WTC11 (cell line): ENCODE data around the gene CYB5A. TPM values are rescaled to one million over a fixed set of nuclear protein-coding genes. Genes with fewer than 3 reads are reported as not detected.

ENCODE experiments used
- ATAC-seq: fragments of 200-7000 bp; cut with Tn5 transposase; 2 replicates; pipeline ENCODE4 v1.10.0; 2021; ENCODE audit warnings: mild to moderate bottlenecking, moderate library complexity
- CTCF ChIA-PET: fragments of 300-600 bp; sonication (Branson Sonifier 250); formaldehyde crosslinking; loops from one replicate; lab custom pipeline; 2021; ENCODE audit warnings: antibody characterized with exemption; lab: Charles Lee
- POLR2A ChIA-PET: fragments of 350-600 bp; sonication (Branson Sonifier 250); formaldehyde crosslinking; loops from one replicate; lab custom pipeline; 2021; ENCODE audit warnings: antibody characterized with exemption; lab: Charles Lee
- DNase-seq: peaks from one replicate; pipeline ENCODE4 v3.0.0; 2021; ENCODE audit warnings: low spot score
- H3K27ac Mint-ChIP-seq: 2 replicates; pipeline ENCODE4 v1.8.0; 2021; ENCODE audit warnings: mixed read lengths
- H3K27me3 Mint-ChIP-seq: 2 replicates; pipeline ENCODE4 v1.8.0; 2021; ENCODE audit warnings: low read depth, mild to moderate bottlenecking, moderate library complexity, mixed read lengths
- H3K36me3 Mint-ChIP-seq: 2 replicates; pipeline ENCODE4 v1.8.0; 2021; ENCODE audit warnings: mixed read lengths
- H3K4me1 Mint-ChIP-seq: 2 replicates; pipeline ENCODE4 v1.8.0; 2022; ENCODE audit warnings: mixed read lengths
- H3K4me3 Mint-ChIP-seq: 2 replicates; pipeline ENCODE4 v1.8.0; 2021; ENCODE audit warnings: mild to moderate bottlenecking, moderate library complexity, mixed read lengths
- H3K9me3 Mint-ChIP-seq: 2 replicates; pipeline ENCODE4 v1.8.0; 2021; ENCODE audit warnings: mixed read lengths
- CREM ChIP-seq: sonication (generic); formaldehyde crosslinking; IDR thresholded peaks from 2 replicates; pipeline ENCODE4 v1.8.1; 2022; ENCODE audit warnings: mild to moderate bottlenecking, missing genetic modification reagents, moderate library complexity
- E2F4 ChIP-seq: sonication (generic); formaldehyde crosslinking; IDR thresholded peaks from 2 replicates; pipeline ENCODE4 v1.8.1; 2022; ENCODE audit warnings: low read depth, mild to moderate bottlenecking, moderate library complexity, missing genetic modification reagents, borderline replicate concordance
- ELF4 ChIP-seq: sonication (generic); formaldehyde crosslinking; IDR thresholded peaks from 2 replicates; pipeline ENCODE4 v1.8.1; 2022; ENCODE audit warnings: low read depth, mild to moderate bottlenecking, moderate library complexity, missing genetic modification reagents
- ESRRA ChIP-seq: sonication (generic); formaldehyde crosslinking; IDR thresholded peaks from 2 replicates; pipeline ENCODE4 v1.8.1; 2022; ENCODE audit warnings: mild to moderate bottlenecking, missing genetic modification reagents, borderline replicate concordance
- NFATC4 ChIP-seq: fragments of 250-450 bp; sonication (Bioruptor Pico); IDR thresholded peaks from 2 replicates; pipeline ENCODE4 v1.9.0; 2021; ENCODE audit warnings: mild to moderate bottlenecking
- NR2C2 ChIP-seq: sonication (generic); formaldehyde crosslinking; IDR thresholded peaks from 2 replicates; pipeline ENCODE4 v1.8.0; 2022; ENCODE audit warnings: mild to moderate bottlenecking, missing genetic modification reagents
- NR3C1 ChIP-seq: sonication (generic); formaldehyde crosslinking; conservative IDR thresholded peaks from 2 replicates; pipeline ENCODE4 v1.8.1; 2023; ENCODE audit warnings: low read depth, mild to moderate bottlenecking, missing genetic modification reagents
- OVOL2 ChIP-seq: fragments of 250-450 bp; sonication (Bioruptor Pico); IDR thresholded peaks from 2 replicates; pipeline ENCODE4 v1.9.0; 2021; ENCODE audit warnings: mild to moderate bottlenecking, borderline replicate concordance
- PRRX2 ChIP-seq: fragments of 250-450 bp; sonication (Bioruptor Pico); IDR thresholded peaks from 2 replicates; pipeline ENCODE4 v1.8.0; 2021; ENCODE audit warnings: mild to moderate bottlenecking
- RELA ChIP-seq: sonication (generic); formaldehyde crosslinking; IDR thresholded peaks from 2 replicates; pipeline ENCODE4 v1.8.1; 2022; ENCODE audit warnings: missing genetic modification reagents, mild to moderate bottlenecking, borderline replicate concordance
- TEAD4 ChIP-seq: sonication (generic); formaldehyde crosslinking; IDR thresholded peaks from 2 replicates; pipeline ENCODE4 v1.8.0; 2022; ENCODE audit warnings: mild to moderate bottlenecking, missing genetic modification reagents
- ZBTB21 ChIP-seq: sonication (generic); formaldehyde crosslinking; IDR thresholded peaks from 2 replicates; pipeline ENCODE4 v1.8.1; 2023; ENCODE audit warnings: mild to moderate bottlenecking, missing genetic modification reagents, borderline replicate concordance
- ZNF232 ChIP-seq: sonication (generic); formaldehyde crosslinking; IDR thresholded peaks from 2 replicates; pipeline ENCODE4 v1.8.0; 2022; ENCODE audit warnings: mild to moderate bottlenecking, missing genetic modification reagents
- ZNF425 ChIP-seq: fragments of 250-450 bp; sonication (Bioruptor Pico); conservative IDR thresholded peaks from 2 replicates; pipeline ENCODE4 v1.9.0; 2021; ENCODE audit warnings: mild to moderate bottlenecking
- total RNA-seq: library from RNA; stranded (reverse); gene quantifications from 3 replicates; pipeline ENCODE4 v1.2.3, GENCODE V29; 2021
- TF ChIP-seq, protein P1 (sequence below): sonication (generic); formaldehyde crosslinking; IDR thresholded peaks from 2 replicates; pipeline ENCODE4 v1.8.1; 2023; ENCODE audit warnings: mild to moderate bottlenecking, missing genetic modification reagents
- TF ChIP-seq, protein P2 (sequence below): sonication (generic); formaldehyde crosslinking; IDR thresholded peaks from 2 replicates; pipeline ENCODE4 v1.8.1; 2023; ENCODE audit warnings: mild to moderate bottlenecking, missing genetic modification reagents, borderline replicate concordance

CYB5A gene
- total RNA-seq, 1 experiment from 2014 or later: 127 TPM

DNA sequence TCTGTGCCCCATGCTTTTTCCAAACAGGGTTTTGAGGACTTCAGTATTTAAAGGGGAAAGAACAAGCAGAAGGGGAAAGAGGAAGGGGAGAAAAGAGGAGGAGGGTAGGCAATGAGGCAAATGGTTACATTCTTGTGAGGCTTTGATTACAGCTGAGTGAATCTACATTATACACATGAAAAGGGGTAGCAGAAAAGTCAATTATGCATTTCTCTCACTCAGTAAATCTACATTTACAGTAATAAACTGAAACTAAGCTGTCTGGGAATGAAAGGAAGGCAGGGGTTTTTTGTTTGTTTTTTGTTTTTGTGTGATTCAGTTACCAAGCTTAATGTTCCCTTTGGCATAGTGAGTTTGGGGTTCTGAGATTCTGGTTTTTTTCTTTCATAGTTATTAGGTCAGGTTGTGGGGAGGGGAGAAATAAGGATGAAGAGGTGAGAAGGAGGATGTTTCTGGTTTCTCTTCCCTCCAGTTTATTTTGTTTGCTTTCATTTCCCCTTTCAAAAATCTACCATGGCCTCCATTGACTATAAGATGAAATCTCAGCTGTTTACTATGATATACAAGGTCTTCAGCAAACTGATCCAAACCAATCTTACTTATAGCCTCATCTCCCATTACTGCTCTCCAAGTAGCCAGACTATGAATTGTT is 42.6 kb upstream of the CYB5A start:
- H3K9me3 Mint-ChIP-seq: peaks cover 12% of the 10 kb centered on the region
- CTCF ChIA-PET: interaction anchor here (0.8 to 1.3 kb wide), 4 partner anchors 24 to 252 kb away, joined by 3 to 10 read pairs (median 4); no protein-coding TSS in a partner anchor
- ATAC-seq: no peak
- no peaks in the 10 kb centered on the region for H3K27me3 Mint-ChIP-seq
- no peak overlapping the region for H3K4me3 Mint-ChIP-seq
- TF ChIP-seq ELF4 (no peak), ESRRA (CRISPR knock-in tag) (no peak), ZNF232 (CRISPR knock-in tag) (no peak), E2F4 (no peak), TEAD4 (CRISPR knock-in tag) (no peak), CREM (CRISPR knock-in tag) (no peak)
- TF ChIP-seq, protein P1, sequence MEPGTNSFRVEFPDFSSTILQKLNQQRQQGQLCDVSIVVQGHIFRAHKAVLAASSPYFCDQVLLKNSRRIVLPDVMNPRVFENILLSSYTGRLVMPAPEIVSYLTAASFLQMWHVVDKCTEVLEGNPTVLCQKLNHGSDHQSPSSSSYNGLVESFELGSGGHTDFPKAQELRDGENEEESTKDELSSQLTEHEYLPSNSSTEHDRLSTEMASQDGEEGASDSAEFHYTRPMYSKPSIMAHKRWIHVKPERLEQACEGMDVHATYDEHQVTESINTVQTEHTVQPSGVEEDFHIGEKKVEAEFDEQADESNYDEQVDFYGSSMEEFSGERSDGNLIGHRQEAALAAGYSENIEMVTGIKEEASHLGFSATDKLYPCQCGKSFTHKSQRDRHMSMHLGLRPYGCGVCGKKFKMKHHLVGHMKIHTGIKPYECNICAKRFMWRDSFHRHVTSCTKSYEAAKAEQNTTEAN (CRISPR knock-in tag): no peak
- TF ChIP-seq, protein P2, sequence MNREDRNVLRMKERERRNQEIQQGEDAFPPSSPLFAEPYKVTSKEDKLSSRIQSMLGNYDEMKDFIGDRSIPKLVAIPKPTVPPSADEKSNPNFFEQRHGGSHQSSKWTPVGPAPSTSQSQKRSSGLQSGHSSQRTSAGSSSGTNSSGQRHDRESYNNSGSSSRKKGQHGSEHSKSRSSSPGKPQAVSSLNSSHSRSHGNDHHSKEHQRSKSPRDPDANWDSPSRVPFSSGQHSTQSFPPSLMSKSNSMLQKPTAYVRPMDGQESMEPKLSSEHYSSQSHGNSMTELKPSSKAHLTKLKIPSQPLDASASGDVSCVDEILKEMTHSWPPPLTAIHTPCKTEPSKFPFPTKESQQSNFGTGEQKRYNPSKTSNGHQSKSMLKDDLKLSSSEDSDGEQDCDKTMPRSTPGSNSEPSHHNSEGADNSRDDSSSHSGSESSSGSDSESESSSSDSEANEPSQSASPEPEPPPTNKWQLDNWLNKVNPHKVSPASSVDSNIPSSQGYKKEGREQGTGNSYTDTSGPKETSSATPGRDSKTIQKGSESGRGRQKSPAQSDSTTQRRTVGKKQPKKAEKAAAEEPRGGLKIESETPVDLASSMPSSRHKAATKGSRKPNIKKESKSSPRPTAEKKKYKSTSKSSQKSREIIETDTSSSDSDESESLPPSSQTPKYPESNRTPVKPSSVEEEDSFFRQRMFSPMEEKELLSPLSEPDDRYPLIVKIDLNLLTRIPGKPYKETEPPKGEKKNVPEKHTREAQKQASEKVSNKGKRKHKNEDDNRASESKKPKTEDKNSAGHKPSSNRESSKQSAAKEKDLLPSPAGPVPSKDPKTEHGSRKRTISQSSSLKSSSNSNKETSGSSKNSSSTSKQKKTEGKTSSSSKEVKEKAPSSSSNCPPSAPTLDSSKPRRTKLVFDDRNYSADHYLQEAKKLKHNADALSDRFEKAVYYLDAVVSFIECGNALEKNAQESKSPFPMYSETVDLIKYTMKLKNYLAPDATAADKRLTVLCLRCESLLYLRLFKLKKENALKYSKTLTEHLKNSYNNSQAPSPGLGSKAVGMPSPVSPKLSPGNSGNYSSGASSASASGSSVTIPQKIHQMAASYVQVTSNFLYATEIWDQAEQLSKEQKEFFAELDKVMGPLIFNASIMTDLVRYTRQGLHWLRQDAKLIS: no peak
- TF ChIP-seq, all 79 proteins: peak for 0
- POLR2A ChIA-PET: no interaction called here
- DNase-seq: no peak
- peaks cover 20% of the 10 kb centered on the region for H3K4me1 Mint-ChIP-seq
- H3K27ac Mint-ChIP-seq: no peak overlapping the region
- no peaks in the 10 kb centered on the region; the same call in 1 of the 2 replicates for H3K36me3 Mint-ChIP-seq

GRCh38 chr18:74333091-74333490 is 41.3 kb upstream of the CYB5A start:
- Mint-ChIP-seq H3K36me3 (no peaks in the 10 kb centered on the region; the same call in 1 of the 2 replicates), H3K27ac (no peak overlapping the region), H3K4me3 (no peak overlapping the region), H3K9me3 (peaks cover 12% of the 10 kb centered on the region)
- ChIA-PET POLR2A (no interaction called here), CTCF (no interaction called here)
- DNase-seq: no peak
- ATAC-seq: no peak
- TF ChIP-seq PRRX2 (CRISPR knock-in tag) (no peak), RELA (CRISPR knock-in tag) (no peak), ZBTB21 (no peak), ZNF425 (no peak), NR2C2 (CRISPR knock-in tag) (no peak)
- TF ChIP-seq, all 79 proteins: peak for 0
- H3K4me1 Mint-ChIP-seq: peaks cover 14% of the 10 kb centered on the region
- no peaks in the 10 kb centered on the region for H3K27me3 Mint-ChIP-seq

GRCh38 chr18:74331404-74331803 is 39.6 kb upstream of the CYB5A start:
- no peak overlapping the region for H3K4me3 Mint-ChIP-seq
- DNase-seq: no peak
- POLR2A ChIA-PET: no interaction called here
- no peaks in the 10 kb centered on the region; the same call in 1 of the 2 replicates for H3K36me3 Mint-ChIP-seq
- CTCF ChIA-PET: no interaction called here
- H3K4me1 Mint-ChIP-seq: peaks cover 12% of the 10 kb centered on the region
- no peaks in the 10 kb centered on the region for H3K27me3 Mint-ChIP-seq
- TF ChIP-seq OVOL2 (CRISPR knock-in tag) (no peak), NR3C1 (CRISPR knock-in tag) (no peak), NFATC4 (CRISPR knock-in tag) (no peak)
- peak; percentile 81 for ATAC-seq
- H3K27ac Mint-ChIP-seq: no peak overlapping the region
- peaks cover 12% of the 10 kb centered on the region for H3K9me3 Mint-ChIP-seq
